ENCODE measurements around the gene WNT5A.

WNT5A gene

DNA sequence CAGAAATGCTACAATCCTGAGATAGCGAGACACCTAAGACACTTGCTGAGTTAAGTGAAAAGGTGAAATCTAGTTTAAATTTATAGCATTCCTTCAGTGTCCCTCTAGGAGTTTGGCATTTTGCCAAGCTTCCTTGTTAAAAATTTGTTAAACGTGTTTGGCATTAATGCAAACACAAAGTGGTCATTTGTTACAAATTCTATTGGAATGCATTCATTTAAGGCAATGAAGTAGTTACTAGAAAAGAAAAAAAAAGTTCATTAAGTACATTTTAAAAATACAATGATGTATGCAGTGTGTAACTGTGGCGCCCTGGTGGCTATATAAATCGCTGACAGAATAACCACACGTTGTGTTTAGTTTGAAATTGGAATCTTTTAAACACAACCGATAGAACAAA is 31.3 kb upstream of the WNT5A start:
- in situ Hi-C loops (cut with HindIII; ENCODE audit: low sequenced_read_pairs), result no loop called here
- no peak overlapping the region for H3K4me3 ChIP-seq (ENCODE audit: low read depth, low read length)
- DNase-seq (ENCODE audit: low read depth), result peak; percentile 47
- TF ChIP-seq, protein P1, sequence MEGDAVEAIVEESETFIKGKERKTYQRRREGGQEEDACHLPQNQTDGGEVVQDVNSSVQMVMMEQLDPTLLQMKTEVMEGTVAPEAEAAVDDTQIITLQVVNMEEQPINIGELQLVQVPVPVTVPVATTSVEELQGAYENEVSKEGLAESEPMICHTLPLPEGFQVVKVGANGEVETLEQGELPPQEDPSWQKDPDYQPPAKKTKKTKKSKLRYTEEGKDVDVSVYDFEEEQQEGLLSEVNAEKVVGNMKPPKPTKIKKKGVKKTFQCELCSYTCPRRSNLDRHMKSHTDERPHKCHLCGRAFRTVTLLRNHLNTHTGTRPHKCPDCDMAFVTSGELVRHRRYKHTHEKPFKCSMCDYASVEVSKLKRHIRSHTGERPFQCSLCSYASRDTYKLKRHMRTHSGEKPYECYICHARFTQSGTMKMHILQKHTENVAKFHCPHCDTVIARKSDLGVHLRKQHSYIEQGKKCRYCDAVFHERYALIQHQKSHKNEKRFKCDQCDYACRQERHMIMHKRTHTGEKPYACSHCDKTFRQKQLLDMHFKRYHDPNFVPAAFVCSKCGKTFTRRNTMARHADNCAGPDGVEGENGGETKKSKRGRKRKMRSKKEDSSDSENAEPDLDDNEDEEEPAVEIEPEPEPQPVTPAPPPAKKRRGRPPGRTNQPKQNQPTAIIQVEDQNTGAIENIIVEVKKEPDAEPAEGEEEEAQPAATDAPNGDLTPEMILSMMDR (IDR thresholded peaks at IDR 0.05; ENCODE audit: low read depth, low read length, missing control alignments), result no peak

DNA sequence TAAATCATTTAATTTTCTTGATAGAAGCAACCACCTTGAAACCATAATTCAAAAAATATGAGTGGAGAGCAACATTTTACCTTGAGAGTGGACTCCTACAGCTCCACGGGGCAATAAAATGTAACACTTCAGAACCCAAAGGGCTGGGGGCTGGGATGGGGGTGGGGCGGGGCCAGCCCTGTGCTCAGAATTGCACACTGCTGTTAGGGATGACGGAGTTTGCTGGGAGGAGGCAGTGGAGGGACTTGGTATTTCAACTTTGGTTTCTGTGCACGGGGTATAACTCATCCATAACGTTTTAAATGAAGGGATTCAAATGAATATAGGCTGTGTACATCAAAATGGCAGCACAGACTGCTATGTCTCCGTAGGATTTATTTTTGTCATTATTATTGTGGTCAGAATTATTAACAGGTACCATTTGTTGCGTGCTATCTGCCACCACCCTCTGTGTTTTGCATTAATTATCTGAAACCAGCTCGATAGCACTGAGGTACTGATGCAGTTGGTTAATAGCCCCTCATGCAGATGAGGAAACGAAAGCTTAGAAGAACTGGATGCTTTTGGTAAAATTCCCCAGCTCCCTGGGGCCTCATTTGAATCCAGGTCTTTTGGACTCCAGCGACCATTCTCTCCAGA is 29.4 kb upstream of the WNT5A start:
- in situ Hi-C loops (cut with HindIII; ENCODE audit: low sequenced_read_pairs), result no loop called here
- TF ChIP-seq, protein P1 (IDR thresholded peaks at IDR 0.05; ENCODE audit: low read depth, low read length, missing control alignments), result no peak
- no peak overlapping the region for H3K4me3 ChIP-seq (ENCODE audit: low read depth, low read length)
- DNase-seq (ENCODE audit: low read depth), result no peak

DNA sequence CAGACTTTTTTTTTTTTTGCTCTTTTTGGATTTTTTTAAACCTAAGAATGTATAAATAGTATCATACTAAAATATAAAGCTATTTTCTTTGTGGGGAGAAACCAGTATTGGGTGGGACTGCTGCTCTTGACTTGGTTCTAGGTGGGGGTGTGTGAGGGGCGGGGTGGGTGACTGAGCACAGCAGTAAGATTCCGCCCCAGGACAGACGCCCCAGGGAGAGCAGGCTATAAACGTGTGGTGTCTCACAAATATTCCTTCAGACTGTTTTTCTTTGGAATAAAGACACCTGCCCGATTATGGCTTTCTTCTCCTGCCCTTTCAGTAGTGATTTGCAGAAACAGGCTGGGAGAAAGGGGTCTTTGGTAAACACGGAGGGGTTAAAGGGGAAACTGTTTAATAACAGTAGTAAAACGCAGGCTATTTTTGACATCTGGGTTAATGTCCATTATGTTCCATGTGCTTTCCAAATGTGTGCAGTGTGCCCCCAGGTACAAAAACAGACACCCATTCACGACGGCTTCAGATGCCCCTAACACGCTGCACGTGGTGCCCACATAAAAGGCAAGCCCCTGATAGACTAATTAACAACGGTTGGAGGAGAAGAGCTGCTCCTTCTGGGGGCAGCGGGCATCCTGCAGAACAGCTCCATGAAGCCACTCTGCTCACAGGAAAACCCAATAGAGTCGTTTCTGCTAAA is 28.6 kb upstream of the WNT5A start:
- TF ChIP-seq, protein P1 (IDR thresholded peaks at IDR 0.05; ENCODE audit: low read depth, low read length, missing control alignments), result no peak
- DNase-seq (ENCODE audit: low read depth), result no peak
- no peak overlapping the region for H3K4me3 ChIP-seq (ENCODE audit: low read depth, low read length)
- in situ Hi-C loops (cut with HindIII; ENCODE audit: low sequenced_read_pairs), result no loop called here

DNA sequence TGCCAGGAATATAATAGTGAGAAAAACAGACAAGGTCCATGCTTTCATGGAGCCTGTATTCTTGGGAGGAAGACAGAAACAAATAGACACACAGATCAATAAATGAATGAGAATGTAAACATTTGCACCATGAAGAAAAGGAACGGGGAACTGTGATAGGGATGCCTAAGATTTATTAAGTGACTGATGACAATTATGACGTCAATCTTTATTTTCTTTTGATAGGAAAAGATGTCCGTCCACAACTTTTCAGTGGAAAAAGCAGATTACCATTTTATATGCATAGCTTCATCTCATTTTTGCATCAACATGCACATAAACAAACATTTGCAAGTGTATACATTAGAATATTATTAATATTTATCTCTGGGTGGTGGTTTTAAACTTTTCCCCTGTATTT is 27.9 kb upstream of the WNT5A start:
- H3K4me3 ChIP-seq (ENCODE audit: low read depth, low read length), result no peak overlapping the region
- no peak for DNase-seq (ENCODE audit: low read depth)
- TF ChIP-seq, protein P1 (IDR thresholded peaks at IDR 0.05; ENCODE audit: low read depth, low read length, missing control alignments), result no peak
- in situ Hi-C loops (cut with HindIII; ENCODE audit: low sequenced_read_pairs), result no loop called here

DNA sequence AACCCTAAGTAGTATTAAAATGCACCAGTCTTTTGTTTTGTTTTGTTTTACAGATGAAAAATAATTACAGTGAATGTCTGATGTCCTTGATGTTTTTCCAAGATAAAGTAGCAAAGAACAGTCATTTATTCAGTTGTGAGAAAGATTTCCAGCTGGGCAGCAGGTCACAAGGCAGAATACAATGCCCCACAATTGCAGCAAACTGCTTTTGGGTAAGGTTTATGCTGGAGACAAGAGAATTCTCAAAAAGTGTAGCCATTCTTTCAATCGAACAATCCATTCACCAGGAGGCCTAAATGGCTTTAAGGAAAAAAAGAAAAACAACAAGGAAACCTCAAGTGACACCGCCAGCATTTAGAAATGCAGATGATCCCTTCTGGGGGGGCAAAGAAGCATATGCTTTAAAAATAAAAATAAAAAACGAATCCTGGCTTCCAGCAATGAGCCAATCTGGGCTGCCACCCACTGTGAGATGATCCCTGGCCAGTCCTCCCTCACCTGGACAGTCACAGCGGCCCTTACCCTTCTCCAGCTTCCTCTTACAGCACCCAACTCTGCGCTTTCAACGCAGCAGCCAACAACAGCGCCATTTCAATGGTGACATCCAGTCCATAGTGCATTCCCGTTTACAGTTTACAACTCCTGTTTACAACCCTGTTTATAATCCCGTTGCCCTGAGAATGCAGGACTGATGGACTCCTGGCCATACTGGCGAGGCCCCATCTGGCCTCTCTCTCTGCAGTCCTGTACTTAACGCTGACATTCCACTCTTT is 25.7 kb upstream of the WNT5A start:
- no peak for DNase-seq (ENCODE audit: low read depth)
- TF ChIP-seq, protein P1 (IDR thresholded peaks at IDR 0.05; ENCODE audit: low read depth, low read length, missing control alignments), result no peak
- in situ Hi-C loops (cut with HindIII; ENCODE audit: low sequenced_read_pairs), result no loop called here
- no peak overlapping the region for H3K4me3 ChIP-seq (ENCODE audit: low read depth, low read length)

DNA sequence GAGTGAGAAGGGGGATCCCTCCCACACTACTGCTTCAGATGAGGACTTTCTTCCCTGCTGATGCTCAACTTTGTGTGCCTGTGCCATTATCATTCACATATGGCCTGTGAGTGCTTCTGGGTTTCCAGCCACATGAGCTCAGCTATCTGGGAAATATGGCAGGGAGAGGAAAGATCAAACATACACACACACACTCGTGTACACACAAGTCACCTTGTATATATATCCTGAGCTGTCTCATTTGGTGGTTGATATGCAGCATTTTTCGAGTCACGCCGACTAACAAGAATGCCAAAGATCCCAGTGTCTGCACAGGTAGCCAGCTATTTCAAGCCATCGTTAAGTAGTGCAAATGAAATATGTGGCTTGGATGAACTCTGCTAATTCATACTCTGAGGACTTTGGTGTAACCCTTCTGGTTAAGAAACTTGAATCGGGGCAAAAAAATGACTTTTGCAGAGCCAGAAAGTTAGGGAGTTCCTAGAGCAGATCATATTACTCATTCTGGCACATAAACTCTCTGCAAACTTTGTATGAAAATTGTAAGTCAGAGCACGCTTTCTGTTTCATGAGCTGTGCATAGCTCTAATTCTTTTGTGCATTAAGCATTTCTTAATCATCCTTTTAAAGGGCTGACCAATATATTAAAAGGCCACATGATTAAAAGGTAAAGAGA is 24.9 kb upstream of the WNT5A start:
- in situ Hi-C loops (cut with HindIII; ENCODE audit: low sequenced_read_pairs), result no loop called here
- TF ChIP-seq, protein P1 (IDR thresholded peaks at IDR 0.05; ENCODE audit: low read depth, low read length, missing control alignments), result no peak
- H3K4me3 ChIP-seq (ENCODE audit: low read depth, low read length), result no peak overlapping the region
- DNase-seq (ENCODE audit: low read depth), result peak; percentile 61
